ENCODE results near the gene PACSIN1. TPM values are rescaled to one million over a fixed set of nuclear protein-coding genes. Genes with fewer than 3 reads are reported as not detected.

PACSIN1 gene
- total and polyA plus RNA-seq, 2 donors: 0.20 to 0.32 TPM

DNA sequence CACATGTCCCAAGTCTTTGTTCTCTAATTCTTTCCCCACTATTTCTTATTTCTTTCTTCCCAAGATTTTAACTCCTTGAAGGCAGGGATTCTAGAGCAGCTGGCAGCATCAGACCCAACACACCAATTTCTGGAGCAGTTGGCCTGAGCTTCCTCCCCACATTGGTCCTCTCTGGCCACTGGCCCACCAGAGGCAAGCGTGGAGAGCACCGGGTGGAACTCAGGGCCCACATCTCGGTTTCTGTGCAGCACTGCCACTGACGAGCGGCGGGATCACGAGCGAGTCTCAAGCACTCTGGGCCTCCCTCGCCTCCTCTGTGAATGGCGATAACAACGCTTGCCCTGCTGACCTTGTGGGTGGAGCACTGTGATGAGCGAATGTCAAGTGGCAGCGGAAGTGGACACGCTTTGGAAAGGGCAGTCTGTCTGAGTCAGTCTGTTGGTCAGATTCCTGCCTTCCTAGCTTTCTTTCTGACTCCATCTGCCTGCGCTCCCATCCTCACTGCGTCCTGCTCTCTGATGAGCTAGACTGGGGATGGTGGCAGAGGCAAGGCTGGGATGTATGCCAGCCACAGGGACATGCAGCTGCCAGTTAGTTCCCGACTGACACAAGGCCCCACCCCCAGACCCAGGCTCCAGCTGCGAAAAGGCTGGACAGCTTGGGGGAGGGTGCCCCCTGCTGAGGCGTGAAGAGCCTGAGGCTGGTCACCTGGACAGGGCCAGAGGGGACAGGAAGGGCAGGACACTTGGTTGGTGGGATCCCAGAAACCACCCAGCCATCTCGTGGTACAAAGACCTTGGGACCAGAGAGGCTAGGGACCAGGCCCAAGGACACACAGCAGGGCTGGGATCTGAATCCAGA, 94.7 kb downstream of the PACSIN1 start:
- DNase-seq (ENCODE audit: extremely low spot score): no peak
- Histone ChIP-seq H3K36me3 (ENCODE audit: insufficient read depth) (no peaks in the 10 kb centered on the region), H3K4me1 (ENCODE audit: insufficient read depth) (no peaks in the 10 kb centered on the region), H3K4me3 (ENCODE audit: low read depth, low read length) (no peak overlapping the region), H3K27ac (ENCODE audit: low read depth) (no peak overlapping the region)
- 57% methylated on average over 20 of the region's 20 CpGs for WGBS

DNA sequence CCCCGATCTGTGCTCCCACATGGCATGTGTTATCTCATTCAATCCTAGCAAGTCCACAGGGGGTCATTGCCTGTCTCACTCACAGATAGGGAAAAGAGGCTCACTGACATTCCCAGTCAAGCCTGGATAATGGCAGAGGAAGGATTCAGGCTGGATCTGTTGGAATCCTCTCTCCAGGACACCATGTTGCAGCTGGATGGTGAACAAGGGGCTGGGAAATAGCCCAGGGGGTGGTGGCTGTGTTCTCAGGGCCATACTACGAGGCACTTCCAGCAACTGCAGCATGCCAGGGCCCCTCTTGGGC, 95.3 kb downstream of the PACSIN1 start:
- WGBS: 91% methylated on average over 2 of the region's 2 CpGs
- no peak overlapping the region for H3K27ac ChIP-seq (ENCODE audit: low read depth)
- H3K36me3 ChIP-seq (ENCODE audit: insufficient read depth): no peaks in the 10 kb centered on the region
- H3K4me3 ChIP-seq (ENCODE audit: low read depth, low read length): no peak overlapping the region
- no peaks in the 10 kb centered on the region for H3K4me1 ChIP-seq (ENCODE audit: insufficient read depth)
- DNase-seq (ENCODE audit: extremely low spot score): no peak

DNA sequence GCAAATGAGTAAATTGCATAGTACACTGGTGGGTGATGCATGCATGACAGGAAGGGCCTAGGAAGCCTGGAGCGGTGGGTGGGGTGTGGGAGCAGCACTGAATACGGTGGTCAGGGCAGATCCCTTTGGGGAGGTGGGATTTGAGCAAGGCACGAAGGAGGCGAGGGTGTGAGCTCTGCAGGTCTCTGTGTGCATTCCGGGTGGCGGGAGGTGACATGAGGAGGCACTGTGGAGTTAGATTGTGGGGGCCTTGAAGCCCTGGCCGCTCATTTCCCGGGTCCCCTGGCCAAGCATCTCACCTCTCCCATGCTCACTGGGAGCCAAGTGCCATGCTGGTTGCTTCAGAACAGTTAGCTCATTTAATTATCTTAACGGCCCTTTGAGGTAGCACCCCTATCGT, 96.5 kb downstream of the PACSIN1 start:
- WGBS: 90% methylated on average over 10 of the region's 10 CpGs
- no peak overlapping the region for H3K27ac ChIP-seq (ENCODE audit: low read depth)
- no peak overlapping the region for H3K4me3 ChIP-seq (ENCODE audit: low read depth, low read length)
- H3K36me3 ChIP-seq (ENCODE audit: insufficient read depth): no peaks in the 10 kb centered on the region
- DNase-seq (ENCODE audit: extremely low spot score): no peak
- H3K4me1 ChIP-seq (ENCODE audit: insufficient read depth): no peaks in the 10 kb centered on the region

DNA sequence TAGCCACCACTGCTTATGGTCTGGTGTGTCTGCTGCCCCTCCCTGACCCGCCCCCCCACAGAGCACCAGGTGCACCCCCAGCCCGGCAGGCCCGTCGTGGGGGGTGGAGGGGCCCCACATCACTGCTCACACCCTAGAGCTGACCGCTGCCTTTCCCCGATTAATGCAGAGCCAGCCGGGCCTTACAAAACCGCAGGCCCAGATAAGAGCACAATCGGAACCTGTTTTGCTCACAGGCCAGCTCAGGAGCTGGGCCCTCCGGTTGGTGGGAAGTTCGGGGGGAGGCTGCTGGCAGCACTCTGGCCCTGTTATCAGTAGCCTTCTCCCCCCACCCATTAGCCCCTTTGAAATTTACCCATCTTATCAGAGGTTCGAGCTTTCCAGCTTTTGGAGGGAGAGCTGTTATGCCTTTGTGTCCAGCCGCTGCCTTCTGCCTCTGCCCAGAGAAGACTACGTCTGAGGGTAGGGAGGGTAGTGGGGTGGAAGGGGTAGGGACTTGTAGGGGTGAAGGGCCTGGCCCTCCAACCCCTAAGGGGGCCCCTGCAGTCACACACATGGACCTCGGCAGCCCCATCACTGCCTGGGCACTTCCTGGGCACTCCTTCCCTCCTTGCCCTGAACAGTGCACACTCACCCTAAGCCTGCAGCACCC, 97.1 kb downstream of the PACSIN1 start:
- Histone ChIP-seq H3K36me3 (ENCODE audit: insufficient read depth) (no peaks in the 10 kb centered on the region), H3K27ac (ENCODE audit: low read depth) (no peak overlapping the region), H3K4me1 (ENCODE audit: insufficient read depth) (no peaks in the 10 kb centered on the region), H3K4me3 (ENCODE audit: low read depth, low read length) (no peak overlapping the region)
- 57% methylated on average over 15 of the region's 15 CpGs for WGBS
- no peak for DNase-seq (ENCODE audit: extremely low spot score)

DNA sequence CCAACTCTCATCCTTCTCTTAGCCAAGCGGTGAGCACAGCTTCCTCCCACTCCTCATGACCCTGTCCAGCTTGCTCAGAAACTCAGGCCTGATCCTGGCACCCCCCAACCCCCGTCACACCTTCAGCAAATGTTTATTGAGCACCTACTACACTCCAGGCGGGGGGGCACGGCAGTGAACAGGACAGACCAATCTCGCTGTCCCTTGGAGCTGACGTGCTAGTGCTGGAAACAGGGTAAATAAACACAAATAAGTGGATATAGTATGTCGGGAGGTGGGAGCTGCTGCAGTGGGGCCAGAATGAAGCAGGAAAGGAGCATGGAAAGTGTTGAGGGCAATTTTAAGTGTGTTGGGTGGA, 97.6 kb downstream of the PACSIN1 start:
- no peak overlapping the region for H3K4me3 ChIP-seq (ENCODE audit: low read depth, low read length)

DNA sequence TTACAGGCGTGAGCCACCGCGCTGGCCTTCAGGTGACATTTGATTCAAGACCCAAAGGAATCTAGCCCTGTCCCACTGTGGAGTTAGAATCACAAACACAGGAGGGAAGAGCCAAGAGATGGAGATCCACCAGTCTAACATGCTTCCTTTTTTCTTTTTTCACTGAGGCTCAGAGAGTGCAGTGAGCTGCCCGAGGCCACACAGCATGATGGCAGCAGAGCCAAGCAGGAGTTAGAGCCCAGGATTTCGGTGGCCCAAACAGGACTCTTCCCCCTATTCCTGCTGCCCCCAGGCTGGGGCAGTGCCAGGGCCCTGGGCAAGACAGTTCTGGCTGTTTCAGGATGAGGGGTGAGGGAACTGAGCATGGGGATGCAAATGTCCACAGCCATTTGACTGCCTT, 98.3 kb downstream of the PACSIN1 start:
- H3K27ac ChIP-seq (ENCODE audit: low read depth): no peak overlapping the region
- DNase-seq (ENCODE audit: extremely low spot score): no peak
- H3K36me3 ChIP-seq (ENCODE audit: insufficient read depth): no peaks in the 10 kb centered on the region
- WGBS: 97% methylated on average over 5 of the region's 5 CpGs
- H3K4me1 ChIP-seq (ENCODE audit: insufficient read depth): no peaks in the 10 kb centered on the region
- H3K4me3 ChIP-seq (ENCODE audit: low read depth, low read length): no peak overlapping the region

More for the DNA sequence above, 97.6 kb downstream of the PACSIN1 start:
- no peaks in the 10 kb centered on the region for H3K36me3 ChIP-seq (ENCODE audit: insufficient read depth)
- no peak for DNase-seq (ENCODE audit: extremely low spot score)
- H3K4me1 ChIP-seq (ENCODE audit: insufficient read depth): no peaks in the 10 kb centered on the region
- no peak overlapping the region for H3K27ac ChIP-seq (ENCODE audit: low read depth)
- WGBS: 76% methylated on average over 7 of the region's 7 CpGs

DNA sequence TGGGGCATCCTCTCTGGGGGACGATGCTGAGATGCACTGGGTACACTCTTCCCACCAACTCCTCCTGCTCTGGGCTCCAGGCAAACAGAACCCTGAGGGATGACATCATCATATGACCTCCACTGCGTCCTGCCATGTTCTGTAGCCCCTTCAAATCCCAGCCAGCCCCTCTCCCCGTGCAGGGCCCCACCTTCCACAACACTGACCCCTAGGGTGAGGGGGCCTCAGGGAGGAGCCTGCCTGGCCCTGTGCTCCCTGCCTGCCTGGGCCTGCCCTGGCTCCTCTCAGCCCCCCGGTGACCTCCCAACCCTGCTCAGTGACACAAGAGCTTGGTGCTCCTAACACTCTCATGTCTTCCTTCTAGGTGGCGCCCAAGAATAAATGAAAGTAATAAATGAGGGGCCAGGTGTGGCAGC, 99.9 kb downstream of the PACSIN1 start:
- H3K4me3 ChIP-seq (ENCODE audit: low read depth, low read length): no peak overlapping the region
- no peaks in the 10 kb centered on the region for H3K4me1 ChIP-seq (ENCODE audit: insufficient read depth)
- no peak for DNase-seq (ENCODE audit: extremely low spot score)
- no peaks in the 10 kb centered on the region for H3K36me3 ChIP-seq (ENCODE audit: insufficient read depth)
- no peak overlapping the region for H3K27ac ChIP-seq (ENCODE audit: low read depth)
- WGBS: 58% methylated on average over 5 of the region's 5 CpGs

DNA sequence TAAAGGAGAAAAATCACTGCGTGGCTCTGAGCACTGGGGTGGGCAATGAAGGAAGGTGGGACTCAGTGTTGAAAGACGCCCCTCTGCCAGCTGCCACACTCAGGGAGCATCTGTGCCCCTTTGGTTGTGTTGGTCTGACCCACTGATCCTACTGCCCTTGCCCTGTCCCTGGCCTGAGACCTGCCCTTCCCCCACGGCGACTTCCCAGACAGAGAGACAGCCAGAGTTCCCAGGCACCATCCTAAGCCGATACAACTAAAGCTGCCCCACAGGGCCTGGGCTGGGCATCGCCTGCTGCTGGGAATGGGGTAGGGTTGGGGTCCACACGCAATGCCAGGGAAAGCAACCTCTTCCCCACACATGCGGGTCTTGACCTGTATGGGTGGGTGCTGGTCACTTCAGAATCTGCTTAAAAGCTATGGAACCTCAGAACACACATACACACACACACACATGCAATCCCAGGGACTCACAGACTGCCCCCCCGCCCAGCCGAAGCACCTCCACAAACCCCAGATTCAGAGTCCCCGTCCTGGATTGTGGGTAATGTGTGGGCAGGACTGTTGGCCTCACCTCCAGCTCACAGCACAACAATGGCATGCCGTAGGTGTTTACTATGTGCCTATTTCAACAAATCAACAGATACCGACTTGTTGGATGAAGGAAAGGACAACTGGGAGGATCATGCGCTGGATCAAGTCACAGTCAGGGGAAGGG, 101.1 kb downstream of the PACSIN1 start:
- H3K27ac ChIP-seq (ENCODE audit: low read depth): no peak overlapping the region

DNA sequence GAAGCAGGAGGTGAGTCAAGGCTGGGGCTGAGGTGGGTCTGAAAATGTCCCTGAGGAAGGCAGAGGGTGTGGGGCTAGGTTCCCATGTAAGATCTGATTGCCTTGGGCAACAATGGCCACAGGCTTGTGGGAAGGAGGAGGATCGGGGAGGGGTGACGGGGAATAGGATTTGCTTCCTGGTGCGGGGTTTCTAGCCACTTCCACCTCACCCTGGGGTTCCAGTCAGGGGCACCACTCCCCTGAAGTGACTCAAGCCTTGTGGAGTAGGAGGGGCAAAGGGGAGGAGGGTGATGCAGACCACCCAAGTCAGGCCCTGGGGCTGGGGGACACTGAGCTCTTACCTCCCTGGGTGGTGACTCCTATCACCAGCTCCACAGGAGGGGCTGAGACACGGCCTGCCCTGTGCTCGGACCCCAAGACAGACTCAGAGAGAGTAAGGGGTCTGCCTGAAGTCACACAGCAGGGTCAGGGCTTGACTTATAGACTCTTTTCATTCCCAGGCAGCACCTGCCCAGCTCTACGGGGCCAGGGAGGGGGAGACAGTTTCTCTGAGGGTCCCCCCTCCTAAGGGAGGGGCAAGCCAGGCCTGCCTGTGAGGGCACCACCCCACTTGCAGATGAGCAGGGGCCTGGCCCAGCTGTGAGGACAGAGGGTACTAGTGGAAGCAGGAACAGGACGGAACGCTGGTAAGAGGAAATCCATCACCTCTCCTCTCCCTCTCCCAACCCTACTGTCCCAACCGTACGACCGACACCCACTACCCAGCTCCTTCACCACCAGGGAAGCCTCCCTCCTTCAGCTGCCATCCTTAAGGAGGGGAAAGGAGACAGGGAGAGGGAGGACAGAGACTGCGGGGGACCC, 102.7 kb downstream of the PACSIN1 start:
- Histone ChIP-seq H3K4me3 (ENCODE audit: low read depth, low read length) (no peak overlapping the region), H3K36me3 (ENCODE audit: insufficient read depth) (no peaks in the 10 kb centered on the region), H3K4me1 (ENCODE audit: insufficient read depth) (no peaks in the 10 kb centered on the region), H3K27ac (ENCODE audit: low read depth) (no peak overlapping the region)
- 41% methylated on average over 12 of the region's 12 CpGs for WGBS
- no peak for DNase-seq (ENCODE audit: extremely low spot score)

More for the DNA sequence above, 101.1 kb downstream of the PACSIN1 start:
- 81% methylated on average over 14 of the region's 14 CpGs for WGBS
- Histone ChIP-seq H3K4me3 (ENCODE audit: low read depth, low read length) (no peak overlapping the region), H3K36me3 (ENCODE audit: insufficient read depth) (no peaks in the 10 kb centered on the region), H3K4me1 (ENCODE audit: insufficient read depth) (no peaks in the 10 kb centered on the region)
- no peak for DNase-seq (ENCODE audit: extremely low spot score)

DNA sequence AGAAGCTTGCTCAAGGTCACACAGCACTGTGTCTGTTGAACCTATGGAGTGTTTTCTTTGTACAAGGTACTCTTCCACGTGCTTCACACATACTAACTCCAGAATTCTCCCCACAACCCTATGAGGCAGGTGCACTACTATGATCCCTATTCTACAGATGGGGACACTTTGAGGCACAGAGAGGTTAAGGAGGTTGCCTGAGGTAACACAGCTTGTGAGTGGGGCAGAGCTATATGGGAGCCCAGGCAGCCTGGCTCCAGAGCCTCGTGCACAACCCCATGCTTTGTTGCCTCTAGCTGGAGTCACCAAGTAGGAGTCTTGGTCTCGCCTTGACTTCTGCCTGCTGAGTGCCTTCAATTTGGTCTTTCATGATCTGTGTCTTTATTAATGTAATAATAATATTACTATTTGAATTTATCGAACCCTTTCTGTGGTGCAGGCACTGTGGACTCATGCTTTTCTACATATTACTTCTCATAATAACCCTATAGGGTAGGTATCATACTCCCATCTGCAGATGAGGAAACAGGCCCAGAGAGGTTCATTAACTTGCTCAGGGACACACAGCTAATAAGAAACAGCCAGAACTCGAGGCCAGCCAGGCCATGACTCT, 103.6 kb downstream of the PACSIN1 start:
- no peaks in the 10 kb centered on the region for H3K36me3 ChIP-seq (ENCODE audit: insufficient read depth)
- H3K4me1 ChIP-seq (ENCODE audit: insufficient read depth): no peaks in the 10 kb centered on the region
- no peak overlapping the region for H3K4me3 ChIP-seq (ENCODE audit: low read depth, low read length)
- 86% methylated on average over 5 of the region's 5 CpGs for WGBS
- H3K27ac ChIP-seq (ENCODE audit: low read depth): no peak overlapping the region
- no peak for DNase-seq (ENCODE audit: extremely low spot score)

DNA sequence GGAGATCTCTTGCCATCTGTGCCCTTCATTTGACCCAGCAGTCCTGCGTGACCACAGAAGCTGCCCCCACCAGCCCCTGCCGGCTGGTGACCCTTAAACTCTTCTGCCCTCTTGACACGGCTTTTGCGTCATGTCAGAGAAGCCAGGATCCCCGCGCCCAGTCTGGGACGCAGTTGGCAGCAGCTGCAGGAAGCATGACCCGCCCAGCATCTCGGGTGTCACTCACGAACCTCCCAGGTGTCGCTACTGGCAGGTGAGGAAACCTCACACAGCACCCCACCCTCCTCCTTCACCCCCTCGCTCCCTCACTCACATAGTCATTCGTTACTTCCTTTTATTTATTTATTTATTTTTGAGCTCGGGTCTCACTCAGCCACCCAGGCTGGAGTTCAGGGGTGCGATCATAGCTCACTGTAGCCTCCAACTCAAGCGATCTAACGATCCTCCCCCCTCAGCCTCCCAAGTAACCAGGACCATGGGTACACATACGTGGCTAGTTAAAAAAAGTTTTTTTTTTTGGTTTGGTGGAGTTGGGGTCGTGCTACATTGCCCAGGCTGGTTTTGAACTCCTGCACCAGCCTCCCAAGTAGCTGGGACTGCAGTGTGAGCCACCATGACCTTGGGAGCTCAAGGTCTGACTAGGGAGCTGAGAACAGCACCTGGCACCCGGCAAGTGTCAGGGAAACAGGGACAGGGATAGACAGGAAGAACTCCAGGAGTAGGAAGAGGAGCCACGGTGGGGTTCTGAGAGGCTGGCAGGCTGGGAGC, 104.4 kb downstream of the PACSIN1 start:
- no peaks in the 10 kb centered on the region for H3K4me1 ChIP-seq (ENCODE audit: insufficient read depth)
- WGBS: 76% methylated on average over 21 of the region's 21 CpGs
- H3K36me3 ChIP-seq (ENCODE audit: insufficient read depth): no peaks in the 10 kb centered on the region
- no peak for DNase-seq (ENCODE audit: extremely low spot score)
- H3K4me3 ChIP-seq (ENCODE audit: low read depth, low read length): no peak overlapping the region
- no peak overlapping the region for H3K27ac ChIP-seq (ENCODE audit: low read depth)

DNA sequence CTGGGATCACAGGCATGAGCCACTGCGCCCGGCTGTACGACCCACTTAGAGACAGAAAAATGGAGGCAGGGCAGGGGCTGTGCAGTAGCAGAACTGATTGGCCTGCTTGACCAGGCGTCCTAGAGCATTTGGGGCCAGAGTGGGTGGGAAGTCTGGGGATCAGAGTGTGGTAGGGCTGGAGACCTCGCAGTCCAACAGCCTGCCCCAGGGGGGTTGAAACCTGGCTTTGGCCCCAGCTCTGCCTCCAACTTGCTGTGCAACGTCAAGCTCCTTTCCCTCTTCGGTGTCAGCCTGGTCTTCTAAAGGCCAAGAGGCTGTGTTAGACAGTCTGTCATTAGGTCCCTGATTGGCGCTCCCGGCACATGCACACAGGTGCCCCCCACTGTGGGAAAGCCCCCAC, 105.5 kb downstream of the PACSIN1 start:
- H3K36me3 ChIP-seq (ENCODE audit: insufficient read depth): no peaks in the 10 kb centered on the region
- 72% methylated on average over 9 of the region's 9 CpGs for WGBS
- H3K4me1 ChIP-seq (ENCODE audit: insufficient read depth): no peaks in the 10 kb centered on the region
- no peak overlapping the region for H3K27ac ChIP-seq (ENCODE audit: low read depth)
- DNase-seq (ENCODE audit: extremely low spot score): no peak
- H3K4me3 ChIP-seq (ENCODE audit: low read depth, low read length): no peak overlapping the region

All from urinary bladder (tissue), 4 donors.